Heart left ventricle (tissue), 16 donors: Measurements from ENCODE around the gene ZFAND2B. TPM values are rescaled to one million over a fixed set of nuclear protein-coding genes. Genes with fewer than 3 reads are reported as not detected.

ENCODE experiments used
- ATAC-seq, 4 donors: fragments of 200-7000 bp; cut with Tn5 transposase; one replicate each; pipeline ENCODE4 v1.9.1; 2020 to 2022; ENCODE audit warnings: moderate library complexity in 4 of 4, mild to moderate bottlenecking in 3 of 4, moderate number of reproducible peaks in 1 of 4
- DNase-seq, 5 donors: peaks; one replicate each; pipeline ENCODE4 v3.0.0-alpha.2; 2020
- H3K27ac ChIP-seq, 12 donors: fragments of 200-600 bp; sonication (generic) in 4 of 12; one replicate each; pipeline versions ENCODE4 v1.5.0 to v1.8.0; 2016 to 2022; ENCODE audit warnings: mild to moderate bottlenecking in 2 of 12
- H3K27me3 ChIP-seq, 9 donors: fragments of 200-600 bp; sonication (generic) in 2 of 9; one replicate each; pipeline versions ENCODE4 v1.5.1 to v1.8.0; 2016 to 2022; ENCODE audit warnings: mild to moderate bottlenecking in 3 of 9
- H3K36me3 ChIP-seq, 9 donors: fragments of 200-600 bp; sonication (generic) in 2 of 9; one replicate each; pipeline versions ENCODE4 v1.5.0 to v1.8.0; 2018 to 2022; ENCODE audit warnings: mild to moderate bottlenecking in 2 of 9
- H3K4me1 ChIP-seq, 12 donors: fragments of 200-600 bp; sonication (generic) in 4 of 12; one replicate each; pipeline versions ENCODE4 v1.5.0 to v1.8.0; 2016 to 2022; ENCODE audit warnings: mild to moderate bottlenecking in 3 of 12
- H3K4me3 ChIP-seq, 12 donors: fragments of 200-600 bp; sonication (generic) in 4 of 12; one replicate each; pipeline versions ENCODE4 v1.5.0 to v1.8.0; 2017 to 2022; ENCODE audit warnings: mild to moderate bottlenecking in 9 of 12, moderate library complexity in 4 of 12
- H3K9me3 ChIP-seq, 12 donors: fragments of 200-600 bp; sonication (generic) in 4 of 12; one replicate each; pipeline versions ENCODE4 v1.5.0 to v1.8.0; 2016 to 2022; ENCODE audit warnings: mild to moderate bottlenecking in 1 of 12
- POLR2A ChIP-seq, 2 donors: fragments of 450-650 bp; IDR thresholded peaks; one replicate each; pipeline ENCODE4 v1.6.1; 2017; ENCODE audit warnings: antibody characterized with exemption in 2 of 2, mild to moderate bottlenecking in 2 of 2, moderate library complexity in 2 of 2
- WGBS, 4 donors: extraction: QIAGEN DNeasy Blood & Tissue Kit in 2 of 4; methylation state at CpG; one replicate each; pipeline versions ENCODE4 v1.1.5 to v1.1.7; 2013 to 2018; 5-methylcytosine and 5-hydroxymethylcytosine counted together
- intact Hi-C, 10 donors: fragments of 100-400 bp; cut with DNase I; formaldehyde crosslinking; loops; one replicate each; pipeline versions ENCODE4 v1.11.1 to v1.14.2; 2022
- polyA plus RNA-seq, 2 donors: library from polyadenylated mRNA; stranded (reverse); fragments of 200-250 nt; gene quantifications; one replicate each; pipeline ENCODE4 v1.2.3, GENCODE V29; 2013
- total RNA-seq, 9 donors: library from RNA; depleted of rRNA in 2 of 9; stranded (reverse); fragments of >200 nt in 2 of 9; fragmentation: NEBNext Ultra II Directional in 3 of 9; extraction: Animal tissue kit (Norgen Biotek cat#: 25700) in 3 of 9; gene quantifications; one replicate each; pipeline versions ENCODE4 v1.1.0 to v1.2.4, GENCODE V29; 2016 to 2023
- TF ChIP-seq, protein P1 (sequence below), 12 donors: fragments of 200-600 bp; sonication (generic) in 4 of 12; IDR thresholded peaks; one replicate each; pipeline versions ENCODE4 v1.5.0 to v1.8.0; 2018 to 2022; ENCODE audit warnings: antibody characterized with exemption in 12 of 12, mild to moderate bottlenecking in 5 of 12
- donor health status: ischemic (EF 13 %, LVEDD 7.1; RV severe dilation, severe dysfunction).
- donor health status: healthy with polysubstance abuse.
- donor health status: DM: no; HTN: yes; CAD: no.
- donor health status: DM: no; HTN: no; CAD: no.
- donor health status: ischemic (EF 25% LVEDD 6.9; RV normal size, moderate dysfunction).
- donor health status: ischemic (EF 25% LVEDD 5.7; RV mildly dilated, moderate dysfunction).
- donor health status: healthy.
- donor health status: DM: yes; HTN: yes; CAD: no.
- donor health status: ischemic (EF 35%, LVEDD 5.7; RV mildly dilated, moderate dysfunction).
- donor health status: nonischemic (EF 11% LVEDD 7.7; RV severe dilation, severe dysfunction).
- donor health status: DM: yes; HTN: yes; CAD: no.
- donor health status: PGD.
- donor health status: ischemic (EF 29% LVEDD 5.4; RV normal size, mild dysfunction).
- donor health status: nonischemic (EF 23%, LVEDD 6.1; RV moderate dilation, normal function).

ZFAND2B gene
- total and polyA plus RNA-seq, 11 donors: 13.9 to 35.7 (median 23.5) TPM

DNA sequence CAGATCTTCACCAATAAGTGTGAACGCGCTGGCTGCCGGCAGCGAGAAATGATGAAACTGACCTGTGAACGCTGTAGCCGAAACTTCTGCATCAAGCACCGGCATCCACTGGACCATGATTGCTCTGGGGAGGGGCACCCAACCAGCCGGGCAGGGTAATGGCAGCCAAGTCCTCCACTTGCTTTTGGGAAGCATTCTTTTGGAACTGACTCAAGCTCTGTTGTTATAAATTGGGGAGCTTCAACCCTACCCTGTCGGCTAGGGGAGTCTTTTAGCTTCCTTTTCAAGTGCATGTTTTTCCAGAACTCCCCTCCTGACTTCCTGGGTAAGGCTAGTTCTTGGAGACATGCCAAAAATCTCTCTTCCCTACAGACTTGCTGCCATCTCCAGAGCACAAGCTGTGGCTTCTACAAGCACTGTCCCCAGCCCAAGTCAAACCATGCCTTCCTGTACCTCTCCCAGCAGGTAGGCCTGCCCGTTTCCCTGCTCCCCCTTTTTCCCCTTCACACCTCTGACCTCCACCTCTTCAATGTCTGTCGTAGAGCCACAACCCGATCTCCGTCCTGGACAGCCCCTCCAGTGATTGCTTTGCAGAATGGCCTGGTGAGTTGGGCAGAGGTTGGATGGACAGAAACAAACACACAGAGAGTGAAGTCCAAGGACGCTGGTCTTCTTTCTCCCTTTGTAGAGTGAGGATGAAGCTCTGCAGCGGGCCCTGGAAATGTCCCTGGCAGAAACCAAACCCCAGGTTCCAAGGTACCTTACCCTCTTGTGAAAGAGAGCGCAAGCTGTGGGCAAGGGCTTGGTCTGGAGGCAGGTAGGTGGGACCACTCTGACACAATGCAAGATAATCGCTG, 1.5 kb downstream of the ZFAND2B start:
- Histone ChIP-seq H3K27ac (peak overlapping the region in 9 of 12 donors; percentile 86 to 98 (median 96)), H3K9me3 (no peaks in the 10 kb centered on the region), H3K36me3 (peaks cover 0 to 49% (median 39%) of the 10 kb centered on the region in 9 donors), H3K4me1 (peaks cover 0 to 25% (median 17%) of the 10 kb centered on the region in 12 donors), H3K4me3 (peak overlapping the region in 3 of 12 donors; percentile 72 to 95 (median 77)), H3K27me3 (no peaks in the 10 kb centered on the region)
- ATAC-seq (no peak), DNase-seq (peak in 1 of 5 donors; percentile 6)
- 73 to 76% (median 74%) methylated on average over 17 of the region's 17 CpGs for WGBS, 4 donors
- no peak for TF ChIP-seq POLR2A (IDR thresholded peaks at IDR 0.05)
- TF ChIP-seq, protein P1, sequence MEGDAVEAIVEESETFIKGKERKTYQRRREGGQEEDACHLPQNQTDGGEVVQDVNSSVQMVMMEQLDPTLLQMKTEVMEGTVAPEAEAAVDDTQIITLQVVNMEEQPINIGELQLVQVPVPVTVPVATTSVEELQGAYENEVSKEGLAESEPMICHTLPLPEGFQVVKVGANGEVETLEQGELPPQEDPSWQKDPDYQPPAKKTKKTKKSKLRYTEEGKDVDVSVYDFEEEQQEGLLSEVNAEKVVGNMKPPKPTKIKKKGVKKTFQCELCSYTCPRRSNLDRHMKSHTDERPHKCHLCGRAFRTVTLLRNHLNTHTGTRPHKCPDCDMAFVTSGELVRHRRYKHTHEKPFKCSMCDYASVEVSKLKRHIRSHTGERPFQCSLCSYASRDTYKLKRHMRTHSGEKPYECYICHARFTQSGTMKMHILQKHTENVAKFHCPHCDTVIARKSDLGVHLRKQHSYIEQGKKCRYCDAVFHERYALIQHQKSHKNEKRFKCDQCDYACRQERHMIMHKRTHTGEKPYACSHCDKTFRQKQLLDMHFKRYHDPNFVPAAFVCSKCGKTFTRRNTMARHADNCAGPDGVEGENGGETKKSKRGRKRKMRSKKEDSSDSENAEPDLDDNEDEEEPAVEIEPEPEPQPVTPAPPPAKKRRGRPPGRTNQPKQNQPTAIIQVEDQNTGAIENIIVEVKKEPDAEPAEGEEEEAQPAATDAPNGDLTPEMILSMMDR (IDR thresholded peaks at IDR 0.05): no peak
- intact Hi-C loops: loop anchor here in 8 of 10 donors (2.0 to 5.0 kb wide), 7 partner anchors 29 to 47 kb away; partner anchors contain the start of genes NHEJ1 (in 4 of the 8), SLC23A3 (in 3 of the 8), CNPPD1 (in 1 of the 8) and RETREG2 (in 1 of the 8)

DNA sequence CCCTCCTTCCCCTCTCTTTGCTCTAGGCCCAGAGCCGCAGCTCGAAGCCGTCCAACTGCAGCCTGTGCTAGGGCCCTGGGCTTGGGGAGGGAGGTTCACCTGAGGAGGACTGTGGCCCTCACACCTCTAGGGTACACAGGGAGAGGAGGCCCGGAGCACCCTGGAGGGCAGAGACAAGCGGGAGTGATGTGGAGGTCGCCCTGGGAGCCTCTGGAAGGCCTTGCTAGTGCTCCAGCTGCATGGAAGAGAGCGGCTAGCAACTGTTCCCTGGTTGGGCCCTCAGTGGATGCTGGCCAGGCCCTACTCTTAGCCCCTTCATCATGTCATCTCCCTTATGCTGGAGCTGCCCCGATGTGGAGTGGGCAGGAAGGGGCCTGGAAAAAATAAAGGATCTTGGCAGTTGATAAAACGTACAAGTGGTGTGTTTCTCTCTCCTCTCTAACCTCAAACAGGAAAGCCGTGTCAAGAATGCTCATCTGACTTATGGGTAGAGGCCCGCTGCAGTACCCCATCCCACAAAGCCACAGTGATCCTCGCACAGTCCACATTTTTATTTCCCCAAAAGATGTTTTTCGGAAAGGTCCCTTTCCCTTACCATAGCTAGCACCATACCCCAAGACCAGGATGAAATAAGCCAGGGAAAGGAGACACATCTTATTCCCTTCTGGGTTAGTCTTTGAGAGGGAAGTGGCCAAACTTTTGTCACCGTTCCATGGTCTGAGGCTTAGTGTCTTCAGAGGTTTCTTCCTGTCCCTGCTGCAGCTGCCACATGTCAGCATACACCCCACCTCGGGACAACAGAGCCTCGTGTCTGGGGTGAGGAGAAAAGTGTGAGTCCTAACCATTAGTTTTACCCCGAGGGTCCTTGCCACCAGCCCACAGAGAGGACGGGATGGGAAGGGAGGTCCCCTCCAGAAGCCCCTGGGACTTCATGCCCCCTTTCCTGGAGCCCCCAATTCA, 2.9 kb downstream of the ZFAND2B start:
- H3K27me3 ChIP-seq: no peaks in the 10 kb centered on the region
- H3K27ac ChIP-seq: no peak overlapping the region
- H3K36me3 ChIP-seq: peaks cover 0 to 63% (median 53%) of the 10 kb centered on the region in 9 donors
- DNase-seq: peak in 1 of 5 donors; percentile 4
- WGBS, 4 donors: 77 to 81% (median 80%) methylated on average over 13 to 18 of the region's 18 CpGs
- no peaks in the 10 kb centered on the region for H3K9me3 ChIP-seq
- H3K4me1 ChIP-seq: peaks cover 0 to 25% (median 17%) of the 10 kb centered on the region in 12 donors
- TF ChIP-seq, protein P1 (IDR thresholded peaks at IDR 0.05): no peak
- no peak for TF ChIP-seq POLR2A (IDR thresholded peaks at IDR 0.05)
- intact Hi-C loops: loop anchor here in 7 of 10 donors (5.0 kb wide), 3 partner anchors 37 to 47 kb away; partner anchors contain the start of genes NHEJ1 (in 3 of the 7) and SLC23A3 (in 3 of the 7)
- no peak overlapping the region for H3K4me3 ChIP-seq
- ATAC-seq: no peak

DNA sequence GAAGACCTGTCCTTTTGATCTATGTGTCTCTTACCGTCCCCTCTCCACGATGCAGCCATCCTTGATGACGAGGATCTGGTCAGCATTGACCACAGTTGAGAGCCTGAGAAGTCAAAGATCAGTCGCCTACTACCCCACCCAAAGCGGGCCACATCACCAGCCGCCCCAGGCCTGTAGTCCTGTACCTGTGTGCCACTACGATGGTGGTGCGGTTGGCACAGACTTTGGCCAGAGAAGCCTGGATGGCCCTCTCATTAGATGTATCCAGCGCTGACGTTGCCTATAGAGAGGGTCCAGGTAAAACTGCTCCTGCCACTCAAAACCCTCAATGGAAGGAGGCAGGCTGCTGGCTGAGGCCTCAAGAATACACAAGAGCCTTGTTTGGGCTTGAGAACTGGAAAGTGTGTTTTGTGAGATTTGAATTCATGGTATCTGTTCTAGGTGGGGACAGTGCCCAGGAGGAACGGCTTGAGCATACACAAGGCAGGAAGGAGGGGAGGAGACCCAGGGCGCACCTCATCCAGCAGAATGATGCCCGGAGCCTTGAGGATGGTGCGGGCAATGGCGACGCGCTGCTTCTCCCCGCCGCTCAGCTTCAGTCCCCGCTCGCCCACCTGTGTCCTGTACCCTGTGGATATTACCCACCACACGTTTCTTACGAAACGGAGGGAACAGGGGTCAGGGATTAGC, 3.8 kb downstream of the ZFAND2B start:
- H3K36me3 ChIP-seq: peaks cover 0 to 71% (median 62%) of the 10 kb centered on the region in 9 donors
- ATAC-seq: no peak
- H3K4me3 ChIP-seq: no peak overlapping the region
- 91 to 95% (median 94%) methylated on average over 24 of the region's 24 CpGs for WGBS, 4 donors
- DNase-seq: peak in 1 of 5 donors; percentile 3
- H3K4me1 ChIP-seq: peaks cover 0 to 25% (median 17%) of the 10 kb centered on the region in 12 donors
- TF ChIP-seq POLR2A (IDR thresholded peaks at IDR 0.05): no peak
- TF ChIP-seq, protein P1 (IDR thresholded peaks at IDR 0.05): no peak
- H3K27ac ChIP-seq: no peak overlapping the region
- intact Hi-C loops: no loop called here
- H3K27me3 ChIP-seq: no peaks in the 10 kb centered on the region
- H3K9me3 ChIP-seq: no peaks in the 10 kb centered on the region
